ENCODE results near the gene PHAF1. TPM values are rescaled to one million over a fixed set of nuclear protein-coding genes. Genes with fewer than 3 reads are reported as not detected.

Gene PHAF1
- total RNA-seq, 1 experiment from 2014 or later = 19.2 TPM

DNA sequence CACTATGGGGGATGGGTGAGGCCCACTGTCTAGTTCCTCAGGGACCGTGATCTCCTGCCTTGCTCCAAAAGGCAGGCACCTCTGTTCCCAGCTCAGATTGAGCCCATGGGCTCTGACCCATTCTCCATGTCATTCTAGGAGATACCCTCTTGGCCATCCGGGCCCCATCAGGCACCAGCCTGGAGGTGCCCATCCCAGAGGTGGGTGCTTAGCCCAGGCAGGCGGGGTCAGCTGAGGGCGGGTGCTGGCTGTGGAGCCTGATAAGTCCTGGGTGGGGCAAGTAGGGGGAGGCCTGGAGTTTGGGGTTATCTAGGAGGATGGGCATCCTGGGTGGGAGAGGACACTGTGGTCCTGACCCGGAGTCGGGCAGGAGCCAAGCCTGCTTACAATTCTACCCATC, 84.5 kb downstream of the PHAF1 start:
- TF ChIP-seq, protein P1, sequence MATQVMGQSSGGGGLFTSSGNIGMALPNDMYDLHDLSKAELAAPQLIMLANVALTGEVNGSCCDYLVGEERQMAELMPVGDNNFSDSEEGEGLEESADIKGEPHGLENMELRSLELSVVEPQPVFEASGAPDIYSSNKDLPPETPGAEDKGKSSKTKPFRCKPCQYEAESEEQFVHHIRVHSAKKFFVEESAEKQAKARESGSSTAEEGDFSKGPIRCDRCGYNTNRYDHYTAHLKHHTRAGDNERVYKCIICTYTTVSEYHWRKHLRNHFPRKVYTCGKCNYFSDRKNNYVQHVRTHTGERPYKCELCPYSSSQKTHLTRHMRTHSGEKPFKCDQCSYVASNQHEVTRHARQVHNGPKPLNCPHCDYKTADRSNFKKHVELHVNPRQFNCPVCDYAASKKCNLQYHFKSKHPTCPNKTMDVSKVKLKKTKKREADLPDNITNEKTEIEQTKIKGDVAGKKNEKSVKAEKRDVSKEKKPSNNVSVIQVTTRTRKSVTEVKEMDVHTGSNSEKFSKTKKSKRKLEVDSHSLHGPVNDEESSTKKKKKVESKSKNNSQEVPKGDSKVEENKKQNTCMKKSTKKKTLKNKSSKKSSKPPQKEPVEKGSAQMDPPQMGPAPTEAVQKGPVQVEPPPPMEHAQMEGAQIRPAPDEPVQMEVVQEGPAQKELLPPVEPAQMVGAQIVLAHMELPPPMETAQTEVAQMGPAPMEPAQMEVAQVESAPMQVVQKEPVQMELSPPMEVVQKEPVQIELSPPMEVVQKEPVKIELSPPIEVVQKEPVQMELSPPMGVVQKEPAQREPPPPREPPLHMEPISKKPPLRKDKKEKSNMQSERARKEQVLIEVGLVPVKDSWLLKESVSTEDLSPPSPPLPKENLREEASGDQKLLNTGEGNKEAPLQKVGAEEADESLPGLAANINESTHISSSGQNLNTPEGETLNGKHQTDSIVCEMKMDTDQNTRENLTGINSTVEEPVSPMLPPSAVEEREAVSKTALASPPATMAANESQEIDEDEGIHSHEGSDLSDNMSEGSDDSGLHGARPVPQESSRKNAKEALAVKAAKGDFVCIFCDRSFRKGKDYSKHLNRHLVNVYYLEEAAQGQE (IDR thresholded peaks at IDR 0.05; ENCODE audit: low read depth) = no peak
- TF ChIP-seq EGR1 (IDR thresholded peaks at IDR 0.05; ENCODE audit: low read depth) (no peak), ELF1 (IDR thresholded peaks at IDR 0.05; ENCODE audit: borderline replicate concordance, low read depth) (no peak), SIN3A (IDR thresholded peaks at IDR 0.05; ENCODE audit: low read depth) (no peak), EZH2 (IDR thresholded peaks at IDR 0.05) (no peak), JUND (IDR thresholded peaks at IDR 0.05) (no peak), POLR2AphosphoS5 (IDR thresholded peaks at IDR 0.05; ENCODE audit: low read depth, low read length) (no peak)
- TF ChIP-seq, protein P2, sequence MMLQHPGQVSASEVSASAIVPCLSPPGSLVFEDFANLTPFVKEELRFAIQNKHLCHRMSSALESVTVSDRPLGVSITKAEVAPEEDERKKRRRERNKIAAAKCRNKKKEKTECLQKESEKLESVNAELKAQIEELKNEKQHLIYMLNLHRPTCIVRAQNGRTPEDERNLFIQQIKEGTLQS (IDR thresholded peaks at IDR 0.05) = no peak

More for the DNA sequence above, 84.5 kb downstream of the PHAF1 start:
- Histone ChIP-seq H3K4me3 (replicated peaks in 1 of 2; ENCODE audit: low read depth in 1 of 2, low read length in 2 of 2) (no peak overlapping the region), H3K4me2 (ENCODE audit: low read length) (peak overlapping the region; percentile 95), H3K27me3 (ENCODE audit: insufficient read depth, low read length) (no peaks in the 10 kb centered on the region), H4K20me1 (ENCODE audit: insufficient read depth) (no peaks in the 10 kb centered on the region; the same call in 1 of the 2 replicates), H3K79me2 (ENCODE audit: insufficient read depth, low read length) (peaks cover 53% of the 10 kb centered on the region), H3K27ac (ENCODE audit: low read depth, low read length) (peak overlapping the region; percentile 21; the same call in 1 of the 2 replicates), H3K36me3 (ENCODE audit: control insufficient read depth in 1 of 2, insufficient read depth in 2 of 2, low read length in 2 of 2) (peaks cover 24 to 40% of the 10 kb centered on the region in 2 experiments; a peak in 3 of 4 replicates), H3K9me2 (ENCODE audit: insufficient read depth) (no peaks in the 10 kb centered on the region), H3K9ac (ENCODE audit: low read length) (no peak overlapping the region), H2AFZ (ENCODE audit: low read depth, low read length, poor library complexity, severe bottlenecking) (no peak overlapping the region), H3K9me3 (ENCODE audit: control insufficient read depth in 1 of 2, insufficient read depth in 1 of 2, low read depth in 1 of 2, low read length in 2 of 2) (no peaks in the 10 kb centered on the region), H3K4me1 (ENCODE audit: control insufficient read depth in 1 of 2, insufficient read depth in 2 of 2, low read length in 2 of 2) (peaks cover 22 to 39% of the 10 kb centered on the region in 2 experiments)
- intact Hi-C loops (cut with micrococcal nuclease) = no loop called here
- BruUV-seq (replicated peaks) = no TSS peak
- ChIA-PET RAD21 (ENCODE audit: low non-redundant PET in 1 of 2, low total read pairs in 2 of 2, uncharacterized antibody in 2 of 2, unreplicated experiment in 2 of 2) (no interaction called here), POLR2A (no interaction called here), CTCF (no interaction called here)
- DNase-seq (ENCODE audit: low read depth, low spot score) = no peak
- no peak for ATAC-seq
